ENCODE measurements around the gene ANG.
"Not testable (repeated sequence)": the region's sequence is repeated elsewhere in the genome, so short reads cannot be mapped to it uniquely, and the experiment has no call there.

ANG gene

DNA sequence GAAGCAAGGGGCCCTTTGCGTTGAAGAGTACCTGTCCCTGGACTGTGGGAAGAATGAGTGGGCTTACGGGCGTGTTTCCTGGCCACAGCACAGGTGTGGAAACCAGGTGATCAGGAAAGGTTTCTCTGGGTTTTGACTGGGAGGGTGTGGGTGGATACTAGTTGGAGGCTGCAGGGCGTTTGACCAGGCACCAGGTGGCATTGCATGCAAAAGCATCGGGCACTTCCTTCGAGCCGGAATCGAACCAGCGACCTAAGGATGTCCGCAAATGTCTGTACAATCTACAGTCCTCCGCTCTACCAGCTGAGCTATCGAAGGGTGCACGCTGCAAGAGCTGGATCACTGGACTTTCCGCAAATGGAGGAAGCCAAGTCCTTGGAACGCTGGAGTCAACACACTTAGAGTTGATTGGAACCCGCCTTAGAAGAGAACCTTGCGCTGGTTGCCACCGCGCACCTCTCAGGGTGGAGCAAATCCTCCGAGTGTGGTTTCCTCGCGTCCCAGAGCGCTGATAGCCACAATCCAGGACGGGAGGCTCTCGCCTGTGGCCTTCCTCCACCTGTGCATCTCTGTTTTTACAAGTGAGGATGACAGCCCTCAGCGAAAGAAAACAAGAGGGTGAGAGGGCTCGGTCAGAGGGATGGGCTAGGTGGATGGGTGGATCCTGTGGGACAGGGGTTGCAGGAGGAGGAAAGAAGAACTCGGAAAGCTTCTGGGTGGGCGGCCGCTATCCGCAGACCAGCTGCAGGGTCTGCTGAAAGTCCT lies 25.4 kb upstream of the ANG start:
- H3K27me3 Mint-ChIP-seq = peaks cover 35% of the 10 kb centered on the region
- H3K9me3 Mint-ChIP-seq = no peaks in the 10 kb centered on the region
- H3K27ac Mint-ChIP-seq = peak overlapping the region; percentile 87
- H3K4me3 Mint-ChIP-seq = peak overlapping the region; percentile 78
- peaks cover 27% of the 10 kb centered on the region for H3K4me1 Mint-ChIP-seq (ENCODE audit: low read depth)
- H3K36me3 Mint-ChIP-seq (ENCODE audit: low read depth) = no peaks in the 10 kb centered on the region
- peak; percentile 87 for DNase-seq

DNA sequence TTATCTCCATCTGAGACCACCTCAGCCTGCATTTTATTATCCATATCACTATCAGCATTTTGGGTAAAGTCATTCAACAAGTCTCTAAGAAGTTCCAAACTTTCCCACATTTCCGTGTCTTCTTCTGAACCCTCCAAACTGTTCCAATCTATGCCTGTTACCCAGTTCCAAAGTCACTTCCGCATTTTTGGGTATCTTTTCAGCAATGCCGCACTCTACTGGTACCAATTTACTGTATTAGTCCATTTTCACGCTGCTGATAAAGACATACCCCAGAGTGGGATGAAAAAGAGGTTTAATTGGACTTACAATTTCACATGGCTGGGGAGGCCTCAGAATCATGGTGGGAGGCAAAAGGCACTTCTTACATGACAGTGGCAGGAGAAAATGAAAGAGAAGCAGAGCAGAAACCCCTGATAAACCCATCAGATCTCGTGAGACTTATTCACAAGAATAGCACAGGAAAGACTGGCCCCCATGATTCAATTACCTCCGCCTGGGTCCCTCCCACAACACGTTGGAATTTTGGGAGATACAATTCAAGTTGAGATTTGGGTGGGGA lies 22.1 kb upstream of the ANG start:
- H3K4me1 Mint-ChIP-seq (ENCODE audit: low read depth) = peaks cover 34% of the 10 kb centered on the region
- H3K27ac Mint-ChIP-seq, H3K4me3 Mint-ChIP-seq: not testable (repeated sequence)

DNA sequence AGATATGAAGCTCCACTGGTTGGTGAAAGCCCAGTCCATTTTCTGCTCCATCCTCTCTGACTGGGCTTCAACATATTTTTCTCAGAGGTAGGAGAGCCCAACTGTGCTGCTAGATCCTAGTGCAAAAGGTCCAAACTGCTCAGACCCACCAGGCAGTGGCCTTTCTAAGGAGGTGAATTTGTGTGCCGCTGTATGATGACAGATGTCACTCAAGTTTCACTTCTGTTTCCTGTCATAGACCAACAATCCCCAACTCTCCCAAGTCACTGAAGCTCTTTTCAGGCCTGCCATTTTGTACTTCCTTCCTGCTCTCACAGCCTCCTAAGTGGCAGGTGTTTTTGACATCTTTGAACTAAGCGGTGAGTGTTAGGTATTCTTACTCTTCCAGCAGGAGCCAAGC lies 20.6 kb upstream of the ANG start:
- H3K4me3 Mint-ChIP-seq = no peak overlapping the region
- H3K27ac Mint-ChIP-seq = peak overlapping the region; percentile 78
- no peaks in the 10 kb centered on the region for H3K36me3 Mint-ChIP-seq (ENCODE audit: low read depth)
- H3K9me3 Mint-ChIP-seq = no peaks in the 10 kb centered on the region
- H3K4me1 Mint-ChIP-seq (ENCODE audit: low read depth) = peaks cover 28% of the 10 kb centered on the region
- no peak for DNase-seq
- peaks cover 12% of the 10 kb centered on the region for H3K27me3 Mint-ChIP-seq

More for the DNA sequence above, 22.1 kb upstream of the ANG start:
- peaks cover 14% of the 10 kb centered on the region for H3K27me3 Mint-ChIP-seq
- not testable (repeated sequence) for H3K9me3 Mint-ChIP-seq; DNase-seq; H3K36me3 Mint-ChIP-seq (ENCODE audit: low read depth)

DNA sequence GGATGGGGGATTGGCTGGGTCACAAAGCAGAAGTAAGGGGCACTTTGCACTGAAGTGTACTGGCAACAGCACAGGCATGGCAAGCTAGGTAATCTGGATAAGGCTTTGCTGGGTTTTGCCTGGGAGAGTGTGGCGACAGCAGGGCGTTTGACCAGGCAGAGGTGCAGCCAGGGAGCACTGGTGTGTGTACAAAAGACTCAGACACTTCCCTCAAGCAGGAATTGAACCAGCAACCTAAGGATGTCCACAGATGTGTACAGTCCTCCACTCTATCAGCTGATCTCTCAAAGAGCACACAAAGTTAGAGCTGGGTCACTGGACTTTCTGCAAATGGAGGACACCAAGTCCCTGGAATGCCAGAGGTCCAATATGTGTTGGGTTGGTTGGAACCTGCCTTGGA lies 19.6 kb upstream of the ANG start:
- Mint-ChIP-seq H3K4me3 (no peak overlapping the region), H3K27me3 (peaks cover 7% of the 10 kb centered on the region), H3K36me3 (ENCODE audit: low read depth) (no peaks in the 10 kb centered on the region), H3K27ac (no peak overlapping the region), H3K4me1 (ENCODE audit: low read depth) (peaks cover 18% of the 10 kb centered on the region), H3K9me3 (no peaks in the 10 kb centered on the region)
- no peak for DNase-seq

DNA sequence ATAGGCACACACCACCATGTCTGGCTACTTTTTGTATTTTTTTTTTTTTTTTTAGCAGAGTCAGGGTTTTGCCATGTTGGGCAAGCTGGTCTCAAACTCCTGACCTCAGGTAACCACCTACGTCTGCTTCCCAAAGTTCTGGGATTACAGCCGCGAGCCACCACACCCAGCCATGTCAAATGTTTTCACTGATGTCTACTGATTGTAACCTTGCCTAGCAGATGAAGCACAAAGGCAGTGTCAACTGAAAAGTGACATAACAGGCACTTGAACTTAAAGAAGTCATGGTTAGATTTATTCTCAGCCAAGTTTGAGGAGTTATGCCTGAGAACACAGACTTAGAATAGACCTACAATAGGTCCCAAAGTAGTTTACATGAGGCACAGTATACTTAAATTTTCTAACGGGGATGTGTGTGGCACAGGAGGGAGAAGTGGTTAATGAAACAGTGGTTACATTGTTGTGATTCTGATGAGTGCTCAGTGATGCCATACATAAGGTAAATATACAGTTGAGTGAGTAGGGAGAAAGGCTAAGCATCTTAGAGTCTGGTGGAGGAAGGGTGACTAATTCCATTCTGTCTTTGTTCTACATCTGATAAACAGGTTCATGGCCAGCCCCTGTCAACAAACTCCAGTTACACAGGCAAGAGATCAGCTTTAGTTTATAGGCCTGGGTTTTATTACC lies 16.8 kb upstream of the ANG start:
- Mint-ChIP-seq H3K27me3 (no peaks in the 10 kb centered on the region), H3K4me3 (no peak overlapping the region), H3K36me3 (ENCODE audit: low read depth) (no peaks in the 10 kb centered on the region), H3K27ac (no peak overlapping the region), H3K4me1 (ENCODE audit: low read depth) (peaks cover 26% of the 10 kb centered on the region), H3K9me3 (no peaks in the 10 kb centered on the region)
- no peak for DNase-seq

DNA sequence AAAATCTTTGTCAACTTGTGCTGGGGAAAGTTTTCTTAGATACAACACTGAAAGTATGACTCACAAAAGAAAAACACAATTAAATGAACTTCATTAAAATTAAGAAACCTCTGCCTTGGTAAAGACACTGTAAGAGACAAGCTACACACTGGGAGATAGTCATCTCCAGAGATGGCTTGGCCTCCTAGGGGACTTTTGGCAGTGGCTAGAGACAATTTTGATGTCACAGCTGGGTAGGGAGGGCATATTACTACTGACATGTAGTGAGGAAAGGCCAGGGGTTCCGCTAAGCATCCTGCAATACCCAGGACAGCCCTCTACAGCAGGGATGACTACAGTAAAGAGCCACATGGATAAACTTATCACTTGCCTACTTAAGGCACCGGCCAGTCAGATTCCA lies 12.9 kb upstream of the ANG start:
- Mint-ChIP-seq H3K4me1 (ENCODE audit: low read depth) (peaks cover 9% of the 10 kb centered on the region), H3K27me3 (no peaks in the 10 kb centered on the region), H3K27ac (peak overlapping the region; percentile 53), H3K36me3 (ENCODE audit: low read depth) (no peaks in the 10 kb centered on the region), H3K9me3 (no peaks in the 10 kb centered on the region), H3K4me3 (no peak overlapping the region)
- no peak for DNase-seq

DNA sequence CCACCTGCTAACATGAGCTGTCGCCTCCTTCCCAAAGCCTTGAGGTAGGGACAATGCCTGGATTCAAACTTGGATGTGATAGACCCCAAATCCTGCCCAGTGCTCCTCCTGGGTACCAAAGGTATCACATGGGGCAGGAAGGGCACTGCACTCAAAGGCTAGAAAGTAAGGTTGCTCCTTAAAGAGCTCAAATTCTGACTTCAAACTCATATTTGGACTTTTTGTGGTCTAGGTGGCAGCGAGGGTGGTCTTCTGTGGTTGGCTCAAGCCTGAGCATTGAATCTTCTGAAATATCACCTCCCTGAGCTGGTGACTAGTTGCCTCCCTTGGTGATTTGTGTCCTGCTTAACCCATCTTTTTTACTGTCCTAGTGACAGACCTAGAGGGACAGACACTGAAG lies 12.5 kb upstream of the ANG start:
- H3K4me1 Mint-ChIP-seq (ENCODE audit: low read depth) = peaks cover 9% of the 10 kb centered on the region
- H3K4me3 Mint-ChIP-seq = no peak overlapping the region
- H3K36me3 Mint-ChIP-seq (ENCODE audit: low read depth) = no peaks in the 10 kb centered on the region
- H3K9me3 Mint-ChIP-seq = no peaks in the 10 kb centered on the region
- H3K27me3 Mint-ChIP-seq = no peaks in the 10 kb centered on the region
- no peak for DNase-seq
- H3K27ac Mint-ChIP-seq = no peak overlapping the region

DNA sequence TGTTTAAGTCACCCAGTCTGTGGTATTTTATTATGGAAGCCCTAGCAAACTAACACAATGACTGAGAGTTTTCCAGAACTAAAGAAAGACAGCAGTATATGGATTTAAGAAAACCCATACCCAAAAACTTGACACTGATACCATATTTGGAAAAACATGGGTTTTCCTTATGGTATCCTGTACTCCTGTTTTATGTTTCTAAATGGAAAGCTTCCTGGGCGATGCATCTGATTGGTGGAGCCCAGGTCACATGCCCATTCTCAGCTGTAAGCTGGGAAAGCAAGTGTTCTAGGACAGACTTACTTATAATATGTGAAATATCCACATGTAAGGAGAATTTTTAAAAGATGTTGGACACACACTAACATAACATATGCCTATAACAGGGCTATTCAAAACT lies 8.7 kb upstream of the ANG start:
- Mint-ChIP-seq H3K36me3 (ENCODE audit: low read depth) (peaks cover 4% of the 10 kb centered on the region), H3K27me3 (no peaks in the 10 kb centered on the region), H3K4me3 (no peak overlapping the region), H3K4me1 (ENCODE audit: low read depth) (peaks cover 14% of the 10 kb centered on the region), H3K9me3 (no peaks in the 10 kb centered on the region), H3K27ac (no peak overlapping the region)
- no peak for DNase-seq

DNA sequence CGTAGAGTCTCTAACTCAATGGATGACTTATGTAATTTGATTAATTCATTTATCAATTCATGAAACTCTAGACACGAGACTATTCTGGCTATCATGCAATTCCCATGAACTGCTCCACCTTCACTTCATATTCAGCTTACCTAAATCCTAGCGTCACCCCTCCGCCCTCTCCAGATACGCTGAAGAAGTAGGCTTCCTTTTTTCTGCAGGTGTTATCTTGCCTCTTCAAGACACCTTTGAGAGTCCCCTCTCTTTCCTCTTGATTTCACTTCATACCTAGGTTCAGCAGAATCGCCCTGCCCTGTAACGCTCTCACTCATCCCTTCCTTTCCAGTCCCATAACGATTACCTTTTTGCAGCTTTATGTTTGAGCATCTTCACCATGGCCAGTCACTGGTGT lies 8.2 kb upstream of the ANG start:
- Mint-ChIP-seq H3K9me3 (no peaks in the 10 kb centered on the region), H3K4me1 (ENCODE audit: low read depth) (peaks cover 19% of the 10 kb centered on the region), H3K36me3 (ENCODE audit: low read depth) (peaks cover 4% of the 10 kb centered on the region), H3K27ac (peak overlapping the region; percentile 19), H3K4me3 (no peak overlapping the region), H3K27me3 (no peaks in the 10 kb centered on the region)
- no peak for DNase-seq

DNA sequence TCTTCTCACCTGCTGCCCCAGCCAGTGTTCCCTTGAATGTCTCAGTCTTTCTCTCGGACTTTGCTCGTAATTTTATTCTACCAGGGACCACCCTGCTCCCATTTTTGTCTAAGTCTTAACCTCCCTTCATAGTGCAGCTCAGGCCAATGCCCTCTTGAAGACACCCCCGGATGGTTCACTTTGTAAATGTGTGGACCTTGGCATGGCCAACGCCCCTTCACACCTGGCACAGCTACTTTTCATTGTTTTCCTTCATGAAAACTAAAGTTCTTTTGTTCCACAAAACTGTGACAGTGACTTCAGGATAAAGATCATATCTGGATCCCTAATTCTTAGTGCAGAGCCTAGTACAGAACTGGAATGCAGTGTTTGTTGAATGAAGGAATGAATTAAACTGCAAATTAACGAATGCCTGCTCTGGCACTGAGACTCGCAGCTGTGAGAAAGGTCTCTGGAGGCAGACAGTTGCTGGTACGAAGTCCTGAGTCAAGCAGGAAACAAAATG lies 7.7 kb upstream of the ANG start:
- Mint-ChIP-seq H3K27me3 (no peaks in the 10 kb centered on the region), H3K9me3 (no peaks in the 10 kb centered on the region), H3K4me3 (no peak overlapping the region), H3K36me3 (ENCODE audit: low read depth) (peaks cover 4% of the 10 kb centered on the region), H3K27ac (no peak overlapping the region), H3K4me1 (ENCODE audit: low read depth) (peaks cover 15% of the 10 kb centered on the region)
- no peak for DNase-seq

DNA sequence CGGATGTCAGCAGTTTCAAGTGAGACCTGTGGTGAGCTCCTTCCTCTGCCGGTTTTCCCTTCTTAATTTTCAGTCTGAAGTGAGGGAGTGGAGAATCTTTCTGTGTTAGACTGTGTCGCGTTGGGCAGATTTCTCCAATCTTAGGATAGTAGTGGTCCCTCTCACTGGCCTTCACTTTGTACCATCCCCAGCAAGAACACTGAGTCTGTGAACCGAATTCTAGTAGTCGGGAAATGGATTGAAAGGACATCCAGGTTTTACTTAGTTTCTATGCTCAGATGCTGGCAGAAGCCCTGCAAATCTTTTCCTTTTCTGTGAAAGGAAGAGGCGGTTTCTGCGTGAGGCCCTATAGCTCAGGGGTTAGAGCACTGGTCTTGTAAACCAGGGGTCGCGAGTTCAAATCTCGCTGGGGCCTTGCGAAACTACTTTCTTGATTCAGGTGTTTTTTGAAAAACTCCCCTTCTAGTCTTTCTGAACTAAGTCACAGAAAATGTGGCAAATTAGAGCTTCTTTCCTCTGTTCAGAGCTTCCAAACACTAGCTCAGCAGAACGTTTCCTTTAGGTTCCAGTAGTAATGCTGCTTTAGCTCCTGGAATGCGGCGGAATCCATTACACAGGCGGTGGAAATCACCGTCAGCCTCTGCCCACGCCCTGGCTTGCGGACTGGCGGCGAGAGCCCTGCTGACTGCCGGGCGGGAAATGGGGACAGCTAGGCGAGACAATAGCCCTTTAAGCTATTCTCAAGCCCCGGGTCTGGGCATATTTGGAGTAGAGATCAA lies 7.0 kb upstream of the ANG start:
- H3K36me3 Mint-ChIP-seq (ENCODE audit: low read depth) = peaks cover 4% of the 10 kb centered on the region
- H3K27me3 Mint-ChIP-seq = no peaks in the 10 kb centered on the region
- no peak overlapping the region for H3K4me3 Mint-ChIP-seq
- H3K4me1 Mint-ChIP-seq (ENCODE audit: low read depth) = peaks cover 12% of the 10 kb centered on the region
- no peaks in the 10 kb centered on the region for H3K9me3 Mint-ChIP-seq
- peak; percentile 91 for DNase-seq
- no peak overlapping the region for H3K27ac Mint-ChIP-seq

DNA sequence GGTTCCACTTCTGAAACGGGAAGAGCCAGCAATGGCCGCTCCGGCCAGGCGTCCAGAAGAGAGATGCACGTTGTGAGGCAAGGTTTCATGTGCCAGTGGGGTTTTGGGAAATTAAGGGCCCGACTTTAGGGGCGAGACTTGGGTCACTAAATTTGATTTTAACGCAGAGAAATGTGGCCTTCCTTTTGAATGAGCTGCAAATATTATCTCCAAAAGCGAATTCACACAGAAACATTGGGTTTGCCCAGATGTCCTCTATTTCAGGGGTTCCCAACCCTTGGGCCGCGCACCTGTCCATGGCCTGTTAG lies 6.5 kb upstream of the ANG start:
- Mint-ChIP-seq H3K4me3 (no peak overlapping the region), H3K27ac (no peak overlapping the region), H3K4me1 (ENCODE audit: low read depth) (peaks cover 12% of the 10 kb centered on the region), H3K36me3 (ENCODE audit: low read depth) (peaks cover 4% of the 10 kb centered on the region), H3K27me3 (no peaks in the 10 kb centered on the region), H3K9me3 (no peaks in the 10 kb centered on the region)
- DNase-seq = no peak

DNA sequence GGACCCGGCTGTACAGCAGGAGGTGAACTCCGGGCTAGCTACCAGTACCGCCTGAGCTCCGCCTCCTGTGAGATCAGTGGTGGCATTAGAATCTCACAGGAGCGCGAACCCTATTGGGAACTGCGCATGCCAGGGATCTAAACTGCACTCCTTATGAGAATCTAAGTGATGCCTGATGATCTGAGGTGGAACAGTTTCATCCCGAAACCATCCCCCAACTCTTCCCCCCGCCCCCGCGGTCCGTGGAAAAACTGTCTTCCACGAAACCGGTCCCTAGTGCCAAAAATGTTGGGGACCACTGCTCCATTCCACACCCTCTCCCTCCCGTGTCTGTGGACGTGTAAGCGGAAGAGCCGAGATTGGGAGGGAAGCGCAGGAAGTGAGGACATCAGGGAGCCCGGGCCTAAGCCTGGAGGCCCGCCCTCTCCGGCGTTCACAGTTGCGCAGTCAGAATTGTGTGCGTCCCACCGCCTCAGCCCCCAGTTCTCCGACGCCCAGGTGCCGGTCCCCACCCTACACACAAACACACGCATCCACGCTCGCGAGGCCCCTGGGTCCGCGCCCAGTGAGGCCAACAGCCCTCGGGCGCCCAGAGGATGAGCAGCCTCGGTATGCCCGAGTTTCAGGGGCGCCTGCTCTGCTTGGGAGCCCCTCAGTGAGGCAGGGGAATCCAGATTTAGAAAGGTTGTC lies 6.0 kb upstream of the ANG start:
- peak; percentile 86 for DNase-seq
- Mint-ChIP-seq H3K27ac (no peak overlapping the region), H3K27me3 (no peaks in the 10 kb centered on the region), H3K4me3 (no peak overlapping the region), H3K4me1 (ENCODE audit: low read depth) (peaks cover 12% of the 10 kb centered on the region), H3K36me3 (ENCODE audit: low read depth) (peaks cover 4% of the 10 kb centered on the region), H3K9me3 (no peaks in the 10 kb centered on the region)
